IMR-90 (cell line): Measurements from ENCODE around the gene BCL2L15.

ENCODE experiments used
- BHLHE40 ChIP-seq: fragments of 150-350 bp; IDR thresholded peaks from 2 replicates; pipeline ENCODE4 v1.6.1; 2016; ENCODE audit warnings: mild to moderate bottlenecking, low read depth, low read length
- CEBPB ChIP-seq: IDR thresholded peaks from 2 replicates; pipeline ENCODE4 v1.6.1; 2012; ENCODE audit warnings: low read depth, low read length, improper control_type of control experiment
- CTCF ChIP-seq: conservative IDR thresholded peaks from 2 replicates; pipeline ENCODE4 v1.5.1; 2012; ENCODE audit warnings: mild to moderate bottlenecking, low read depth, low read length, improper control_type of control experiment
- MAFK ChIP-seq: IDR thresholded peaks from 2 replicates; pipeline ENCODE4 v1.6.1; 2012; ENCODE audit warnings: low read depth, low read length, improper control_type of control experiment
- MAZ ChIP-seq: IDR thresholded peaks from 2 replicates; pipeline ENCODE4 v1.6.1; 2012; ENCODE audit warnings: low read depth, mild to moderate bottlenecking, low read length, improper control_type of control experiment, moderate library complexity, borderline replicate concordance
- MXI1 ChIP-seq: IDR thresholded peaks from 2 replicates; pipeline ENCODE4 v1.6.1; 2012; ENCODE audit warnings: low read depth, mild to moderate bottlenecking, low read length, moderate library complexity, borderline replicate concordance
- POLR2A ChIP-seq: IDR thresholded peaks from 2 replicates; pipeline ENCODE4 v1.6.1; 2012; ENCODE audit warnings: mild to moderate bottlenecking, low read depth, low read length
- RCOR1 ChIP-seq: IDR thresholded peaks from 2 replicates; pipeline ENCODE4 v1.6.1; 2012; ENCODE audit warnings: mild to moderate bottlenecking, low read length, improper control_type of control experiment; ENCODE audit not compliant: insufficient replicate concordance
- SMC3 ChIP-seq: fragments of 150-350 bp; IDR thresholded peaks from 2 replicates; pipeline ENCODE4 v1.6.1; 2016; ENCODE audit warnings: low read depth, mild to moderate bottlenecking, antibody characterized with exemption, low read length, moderate library complexity
- TF ChIP-seq, protein P1 (sequence below): fragments of 150-350 bp; IDR thresholded peaks from 2 replicates; pipeline ENCODE4 v1.6.1; 2017; ENCODE audit warnings: mild to moderate bottlenecking, antibody characterized with exemption, low read length, low read depth
- TF ChIP-seq, protein P2 (sequence below): fragments of 150-350 bp; IDR thresholded peaks from 2 replicates; pipeline ENCODE4 v1.6.1; 2016; ENCODE audit warnings: low read depth, mild to moderate bottlenecking, low read length, moderate library complexity, borderline replicate concordance

DNA sequence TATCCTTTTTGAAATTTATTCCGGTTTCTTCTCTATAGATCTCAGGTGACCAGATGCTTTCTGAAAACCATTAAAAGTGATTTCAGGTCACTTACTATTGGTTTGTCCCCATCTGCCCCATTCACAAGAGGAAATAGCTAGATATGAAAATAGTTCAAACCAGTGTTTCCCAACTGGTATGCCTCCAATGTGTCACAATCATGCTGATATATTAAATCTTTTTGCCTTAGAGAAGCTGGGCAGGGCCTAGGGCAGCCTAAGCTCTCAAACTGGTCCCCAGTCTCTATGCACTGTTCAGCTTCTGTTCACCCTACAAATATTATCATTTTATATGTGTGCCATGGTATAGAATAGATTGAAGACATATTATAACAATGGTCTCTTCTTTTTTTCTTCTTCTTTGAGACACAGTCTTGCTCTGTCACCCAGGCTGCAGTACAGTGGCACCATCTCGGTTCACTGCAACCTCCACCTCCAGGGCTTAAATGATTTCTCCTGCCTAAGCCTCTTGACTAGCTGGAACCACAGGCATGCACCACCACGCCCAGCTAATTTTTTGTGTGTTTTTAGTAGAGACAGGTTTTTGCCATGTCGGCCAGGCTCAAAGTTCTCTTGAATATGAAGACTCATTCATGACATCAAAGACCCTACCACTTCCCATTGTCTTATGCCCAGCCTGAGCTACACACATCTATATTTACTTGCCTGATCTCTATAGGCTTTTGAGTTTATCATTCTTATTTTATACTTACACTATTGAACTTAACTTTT, 31.6 kb downstream of the BCL2L15 start:
- TF ChIP-seq, protein P1, sequence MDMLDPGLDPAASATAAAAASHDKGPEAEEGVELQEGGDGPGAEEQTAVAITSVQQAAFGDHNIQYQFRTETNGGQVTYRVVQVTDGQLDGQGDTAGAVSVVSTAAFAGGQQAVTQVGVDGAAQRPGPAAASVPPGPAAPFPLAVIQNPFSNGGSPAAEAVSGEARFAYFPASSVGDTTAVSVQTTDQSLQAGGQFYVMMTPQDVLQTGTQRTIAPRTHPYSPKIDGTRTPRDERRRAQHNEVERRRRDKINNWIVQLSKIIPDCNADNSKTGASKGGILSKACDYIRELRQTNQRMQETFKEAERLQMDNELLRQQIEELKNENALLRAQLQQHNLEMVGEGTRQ, result no peak
- no peak for TF ChIP-seq POLR2A
- no peak for TF ChIP-seq CTCF
- TF ChIP-seq CEBPB, result no peak
- TF ChIP-seq RCOR1, result no peak
- no peak for TF ChIP-seq BHLHE40
- TF ChIP-seq, protein P2, sequence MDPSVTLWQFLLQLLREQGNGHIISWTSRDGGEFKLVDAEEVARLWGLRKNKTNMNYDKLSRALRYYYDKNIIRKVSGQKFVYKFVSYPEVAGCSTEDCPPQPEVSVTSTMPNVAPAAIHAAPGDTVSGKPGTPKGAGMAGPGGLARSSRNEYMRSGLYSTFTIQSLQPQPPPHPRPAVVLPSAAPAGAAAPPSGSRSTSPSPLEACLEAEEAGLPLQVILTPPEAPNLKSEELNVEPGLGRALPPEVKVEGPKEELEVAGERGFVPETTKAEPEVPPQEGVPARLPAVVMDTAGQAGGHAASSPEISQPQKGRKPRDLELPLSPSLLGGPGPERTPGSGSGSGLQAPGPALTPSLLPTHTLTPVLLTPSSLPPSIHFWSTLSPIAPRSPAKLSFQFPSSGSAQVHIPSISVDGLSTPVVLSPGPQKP, result no peak
- no peak for TF ChIP-seq MAZ
- TF ChIP-seq MAFK, result no peak
- TF ChIP-seq MXI1, result no peak
- no peak for TF ChIP-seq SMC3
